Measurements from ENCODE around the gene CLHC1. TPM values are rescaled to one million over a fixed set of nuclear protein-coding genes. Genes with fewer than 3 reads are reported as not detected.

Gene CLHC1
- total RNA-seq, 1 donor = 14.5 TPM

GRCh38 chr2:55156326-55156725 lies 75.8 kb downstream of the CLHC1 start:
- Histone ChIP-seq H3K4me3 (ENCODE audit: insufficient read depth, low read length) (peak overlapping the region; percentile 21), H3K4me1 (ENCODE audit: insufficient read depth, low read length) (peaks cover 65% of the 10 kb centered on the region)

DNA sequence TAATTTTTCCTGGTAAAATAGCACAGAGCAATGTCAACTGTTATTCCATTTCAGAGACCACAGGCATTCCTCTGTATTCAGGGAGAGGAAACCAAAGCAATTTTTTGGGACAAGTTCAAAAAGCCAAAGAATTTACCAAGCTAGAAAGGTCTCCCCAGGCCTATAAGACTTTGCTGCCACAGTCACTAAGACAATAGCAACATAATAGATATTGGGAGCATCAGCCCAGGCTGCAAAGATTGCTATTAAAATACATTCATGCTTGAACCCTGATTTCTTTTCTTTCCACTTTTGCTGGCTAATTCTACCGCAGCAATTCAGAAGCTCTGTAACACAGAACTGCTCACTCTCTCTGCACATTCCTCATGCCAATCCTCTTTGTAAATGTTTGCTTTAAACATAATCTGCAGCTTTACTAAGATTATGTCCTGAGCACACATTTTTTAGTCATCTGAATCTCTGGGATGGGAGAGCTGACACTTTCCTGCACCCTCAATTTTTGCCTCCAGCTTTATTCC lies 76.3 kb downstream of the CLHC1 start:
- no peaks in the 10 kb centered on the region for H4K20me1 ChIP-seq (ENCODE audit: insufficient read depth, low read length)
- H3K4me3 ChIP-seq (ENCODE audit: insufficient read depth, low read length) = peak overlapping the region; percentile 21
- H3K4me2 ChIP-seq (ENCODE audit: insufficient read depth, low read length) = peak overlapping the region; percentile 37
- no peak overlapping the region for H2AFZ ChIP-seq (ENCODE audit: low read length)
- H3K27ac ChIP-seq (ENCODE audit: low read depth, low read length) = peak overlapping the region; percentile 82
- peaks cover 62% of the 10 kb centered on the region for H3K4me1 ChIP-seq (ENCODE audit: insufficient read depth, low read length)
- no peaks in the 10 kb centered on the region for H3K79me2 ChIP-seq (ENCODE audit: insufficient read depth, low read length)
- peak; percentile 77 for DNase-seq (ENCODE audit: insufficient read length, low spot score, missing footprints)
- no peak for TF ChIP-seq CTCF (IDR thresholded peaks at IDR 0.05; ENCODE audit: extremely low read depth, low read depth, low read length)
- H3K27me3 ChIP-seq (ENCODE audit: insufficient read depth, low read length) = no peaks in the 10 kb centered on the region
- H3K9me3 ChIP-seq (ENCODE audit: low read depth, low read length) = no peaks in the 10 kb centered on the region
- no peaks in the 10 kb centered on the region for H3K36me3 ChIP-seq (ENCODE audit: insufficient read depth, low read length)

More at GRCh38 chr2:55156326-55156725, 75.8 kb downstream of the CLHC1 start:
- no peak for TF ChIP-seq CTCF (IDR thresholded peaks at IDR 0.05; ENCODE audit: extremely low read depth, low read depth, low read length)
- no peaks in the 10 kb centered on the region for H3K27me3 ChIP-seq (ENCODE audit: insufficient read depth, low read length)
- no peaks in the 10 kb centered on the region for H3K79me2 ChIP-seq (ENCODE audit: insufficient read depth, low read length)
- H3K36me3 ChIP-seq (ENCODE audit: insufficient read depth, low read length) = no peaks in the 10 kb centered on the region
- H3K27ac ChIP-seq (ENCODE audit: low read depth, low read length) = peak overlapping the region; percentile 82
- no peaks in the 10 kb centered on the region for H3K9me3 ChIP-seq (ENCODE audit: low read depth, low read length)
- H3K4me2 ChIP-seq (ENCODE audit: insufficient read depth, low read length) = peak overlapping the region; percentile 37
- no peak overlapping the region for H2AFZ ChIP-seq (ENCODE audit: low read length)
- DNase-seq (ENCODE audit: insufficient read length, low spot score, missing footprints) = no peak
- H4K20me1 ChIP-seq (ENCODE audit: insufficient read depth, low read length) = no peaks in the 10 kb centered on the region

- peaks cover 62% of the 10 kb centered on the region for H3K4me1 ChIP-seq (ENCODE audit: insufficient read depth, low read length)
- H3K27ac ChIP-seq (ENCODE audit: low read depth, low read length) = peak overlapping the region; percentile 82
- no peak for DNase-seq (ENCODE audit: insufficient read length, low spot score, missing footprints)
- H3K27me3 ChIP-seq (ENCODE audit: insufficient read depth, low read length) = no peaks in the 10 kb centered on the region
- no peaks in the 10 kb centered on the region for H3K9me3 ChIP-seq (ENCODE audit: low read depth, low read length)
- TF ChIP-seq CTCF (IDR thresholded peaks at IDR 0.05; ENCODE audit: extremely low read depth, low read depth, low read length) = no peak
- H3K4me2 ChIP-seq (ENCODE audit: insufficient read depth, low read length) = peak overlapping the region; percentile 37
- H2AFZ ChIP-seq (ENCODE audit: low read length) = peak overlapping the region; percentile 32
- no peaks in the 10 kb centered on the region for H3K79me2 ChIP-seq (ENCODE audit: insufficient read depth, low read length)
- peak overlapping the region; percentile 10 for H3K4me3 ChIP-seq (ENCODE audit: insufficient read depth, low read length)
- no peaks in the 10 kb centered on the region for H3K36me3 ChIP-seq (ENCODE audit: insufficient read depth, low read length)
- no peaks in the 10 kb centered on the region for H4K20me1 ChIP-seq (ENCODE audit: insufficient read depth, low read length)
Measured at GRCh38 chr2:55155206-55155605, 76.9 kb downstream of the CLHC1 start.

- Histone ChIP-seq H3K4me3 (ENCODE audit: insufficient read depth, low read length) (no peak overlapping the region), H3K27me3 (ENCODE audit: insufficient read depth, low read length) (no peaks in the 10 kb centered on the region), H3K4me1 (ENCODE audit: insufficient read depth, low read length) (peaks cover 62% of the 10 kb centered on the region), H3K4me2 (ENCODE audit: insufficient read depth, low read length) (peak overlapping the region; percentile 37), H3K9me3 (ENCODE audit: low read depth, low read length) (no peaks in the 10 kb centered on the region), H3K27ac (ENCODE audit: low read depth, low read length) (peak overlapping the region; percentile 82), H2AFZ (ENCODE audit: low read length) (no peak overlapping the region), H3K79me2 (ENCODE audit: insufficient read depth, low read length) (no peaks in the 10 kb centered on the region), H3K36me3 (ENCODE audit: insufficient read depth, low read length) (no peaks in the 10 kb centered on the region), H4K20me1 (ENCODE audit: insufficient read depth, low read length) (no peaks in the 10 kb centered on the region)
- DNase-seq (ENCODE audit: insufficient read length, low spot score, missing footprints) = no peak
- TF ChIP-seq CTCF (IDR thresholded peaks at IDR 0.05; ENCODE audit: extremely low read depth, low read depth, low read length) = no peak
Measured at GRCh38 chr2:55154525-55155030, 77.5 kb downstream of the CLHC1 start.
